WTC11 (cell line): ENCODE measurements around the gene UNC119B. TPM values are rescaled to one million over a fixed set of nuclear protein-coding genes. Genes with fewer than 3 reads are reported as not detected.

Experiments
- ATAC-seq: fragments of 200-7000 bp; cut with Tn5 transposase; 2 replicates; pipeline ENCODE4 v1.10.0; 2021; ENCODE audit warnings: mild to moderate bottlenecking, moderate library complexity
- CTCF ChIA-PET: fragments of 300-600 bp; sonication (Branson Sonifier 250); formaldehyde crosslinking; loops from one replicate; lab custom pipeline; 2021; ENCODE audit warnings: antibody characterized with exemption; lab: Charles Lee
- POLR2A ChIA-PET: fragments of 350-600 bp; sonication (Branson Sonifier 250); formaldehyde crosslinking; loops from one replicate; lab custom pipeline; 2021; ENCODE audit warnings: antibody characterized with exemption; lab: Charles Lee
- DNase-seq: peaks from one replicate; pipeline ENCODE4 v3.0.0; 2021; ENCODE audit warnings: low spot score
- H3K27ac Mint-ChIP-seq: 2 replicates; pipeline ENCODE4 v1.8.0; 2021; ENCODE audit warnings: mixed read lengths
- H3K27me3 Mint-ChIP-seq: 2 replicates; pipeline ENCODE4 v1.8.0; 2021; ENCODE audit warnings: low read depth, mild to moderate bottlenecking, moderate library complexity, mixed read lengths
- H3K36me3 Mint-ChIP-seq: 2 replicates; pipeline ENCODE4 v1.8.0; 2021; ENCODE audit warnings: mixed read lengths
- H3K4me1 Mint-ChIP-seq: 2 replicates; pipeline ENCODE4 v1.8.0; 2022; ENCODE audit warnings: mixed read lengths
- H3K4me3 Mint-ChIP-seq: 2 replicates; pipeline ENCODE4 v1.8.0; 2021; ENCODE audit warnings: mild to moderate bottlenecking, moderate library complexity, mixed read lengths
- H3K9me3 Mint-ChIP-seq: 2 replicates; pipeline ENCODE4 v1.8.0; 2021; ENCODE audit warnings: mixed read lengths
- AR ChIP-seq: fragments of 250-450 bp; sonication (Bioruptor Pico); IDR thresholded peaks from 2 replicates; pipeline ENCODE4 v1.9.0; 2021; ENCODE audit warnings: mild to moderate bottlenecking
- CTCF ChIP-seq: fragments of 200-600 bp; IDR thresholded peaks from 2 replicates; pipeline ENCODE4 v1.8.0; 2022; ENCODE audit warnings: antibody characterized with exemption
- ESRRA ChIP-seq: sonication (generic); formaldehyde crosslinking; IDR thresholded peaks from 2 replicates; pipeline ENCODE4 v1.8.1; 2022; ENCODE audit warnings: mild to moderate bottlenecking, missing genetic modification reagents, borderline replicate concordance
- ETV6 ChIP-seq: sonication (generic); formaldehyde crosslinking; IDR thresholded peaks from 2 replicates; pipeline ENCODE4 v1.8.1; 2022; ENCODE audit warnings: mild to moderate bottlenecking, missing genetic modification reagents
- GABPB1 ChIP-seq: sonication (generic); formaldehyde crosslinking; IDR thresholded peaks from 2 replicates; pipeline ENCODE4 v1.8.1; 2023; ENCODE audit warnings: mild to moderate bottlenecking, missing genetic modification reagents
- JUN ChIP-seq: sonication (generic); formaldehyde crosslinking; IDR thresholded peaks from 2 replicates; pipeline ENCODE4 v1.8.0; 2023; ENCODE audit warnings: mild to moderate bottlenecking, missing genetic modification reagents
- MXD4 ChIP-seq: fragments of 250-450 bp; sonication (Bioruptor Pico); IDR thresholded peaks from 2 replicates; pipeline ENCODE4 v1.8.0; 2021; ENCODE audit warnings: mild to moderate bottlenecking, moderate library complexity, borderline replicate concordance
- NFE2L1 ChIP-seq: sonication (generic); formaldehyde crosslinking; IDR thresholded peaks from 2 replicates; pipeline ENCODE4 v1.8.1; 2023; ENCODE audit warnings: missing genetic modification reagents
- OVOL2 ChIP-seq: fragments of 250-450 bp; sonication (Bioruptor Pico); IDR thresholded peaks from 2 replicates; pipeline ENCODE4 v1.9.0; 2021; ENCODE audit warnings: mild to moderate bottlenecking, borderline replicate concordance
- RELA ChIP-seq: sonication (generic); formaldehyde crosslinking; IDR thresholded peaks from 2 replicates; pipeline ENCODE4 v1.8.1; 2022; ENCODE audit warnings: missing genetic modification reagents, mild to moderate bottlenecking, borderline replicate concordance
- RORB ChIP-seq: fragments of 250-450 bp; sonication (Bioruptor Pico); IDR thresholded peaks from 2 replicates; pipeline ENCODE4 v1.9.0; 2021; ENCODE audit warnings: mild to moderate bottlenecking
- SP1 ChIP-seq: sonication (generic); formaldehyde crosslinking; conservative IDR thresholded peaks from 2 replicates; pipeline ENCODE4 v1.8.1; 2022; ENCODE audit warnings: missing genetic modification reagents
- TP53 ChIP-seq: sonication (generic); formaldehyde crosslinking; IDR thresholded peaks from 2 replicates; pipeline ENCODE4 v1.8.1; 2023; ENCODE audit warnings: mild to moderate bottlenecking, missing genetic modification reagents
- ZNF423 ChIP-seq: fragments of 250-450 bp; sonication (Bioruptor Pico); IDR thresholded peaks from 2 replicates; pipeline ENCODE4 v2.1.2; 2022; ENCODE audit warnings: mild to moderate bottlenecking, moderate library complexity
- total RNA-seq: library from RNA; stranded (reverse); gene quantifications from 3 replicates; pipeline ENCODE4 v1.2.3, GENCODE V29; 2021
- TF ChIP-seq, protein P1 (sequence below): fragments of 250-450 bp; sonication (Bioruptor Pico); IDR thresholded peaks from 2 replicates; pipeline ENCODE4 v1.9.0; 2021; ENCODE audit warnings: mild to moderate bottlenecking
- TF ChIP-seq, protein P2 (sequence below): sonication (generic); formaldehyde crosslinking; IDR thresholded peaks from 2 replicates; pipeline ENCODE4 v1.8.0; 2022; ENCODE audit warnings: mild to moderate bottlenecking, missing genetic modification reagents
- TF ChIP-seq, protein P3 (sequence below): fragments of 250-450 bp; sonication (Bioruptor Pico); IDR thresholded peaks from 2 replicates; pipeline ENCODE4 v1.9.0; 2021; ENCODE audit warnings: mild to moderate bottlenecking, borderline replicate concordance
- TF ChIP-seq, protein P4 (sequence below): sonication (generic); formaldehyde crosslinking; IDR thresholded peaks from 2 replicates; pipeline ENCODE4 v1.8.1; 2023; ENCODE audit warnings: mild to moderate bottlenecking, moderate library complexity, missing genetic modification reagents

The UNC119B gene
- total RNA-seq, 1 experiment from 2014 or later: 53.3 TPM

DNA sequence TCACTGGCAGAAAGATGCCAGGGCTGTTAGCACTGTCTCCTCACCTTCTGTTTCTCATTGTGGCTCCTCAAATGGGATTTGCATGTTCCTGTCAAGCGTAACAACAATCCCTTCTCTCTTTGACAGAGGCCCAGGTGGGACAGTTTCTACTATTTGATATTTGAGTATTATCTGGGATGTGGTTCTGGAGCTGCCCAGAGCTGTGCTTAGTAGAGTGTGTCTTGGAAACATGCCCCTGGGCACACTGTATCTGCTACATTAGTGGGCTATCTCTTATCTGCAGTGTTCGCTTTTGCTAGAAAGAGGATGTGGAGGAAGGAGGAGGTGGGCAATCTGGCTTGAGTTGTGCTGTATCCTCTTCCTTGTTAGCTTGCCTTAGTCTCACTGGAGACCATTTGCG lies 11.6 kb downstream of the UNC119B start:
- H3K4me1 Mint-ChIP-seq: peaks cover 13% of the 10 kb centered on the region
- ATAC-seq: no peak
- TF ChIP-seq ETV6: no peak
- TF ChIP-seq MXD4 (CRISPR knock-in tag): no peak
- TF ChIP-seq, protein P1, sequence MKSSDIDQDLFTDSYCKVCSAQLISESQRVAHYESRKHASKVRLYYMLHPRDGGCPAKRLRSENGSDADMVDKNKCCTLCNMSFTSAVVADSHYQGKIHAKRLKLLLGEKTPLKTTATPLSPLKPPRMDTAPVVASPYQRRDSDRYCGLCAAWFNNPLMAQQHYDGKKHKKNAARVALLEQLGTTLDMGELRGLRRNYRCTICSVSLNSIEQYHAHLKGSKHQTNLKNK (CRISPR knock-in tag): no peak
- TF ChIP-seq OVOL2 (CRISPR knock-in tag): no peak
- TF ChIP-seq TP53 (CRISPR knock-in tag): no peak
- no peak for TF ChIP-seq ZNF423 (CRISPR knock-in tag)
- TF ChIP-seq NFE2L1 (CRISPR knock-in tag): no peak
- no peak for TF ChIP-seq JUN
- no peak for TF ChIP-seq GABPB1
- TF ChIP-seq, protein P2, sequence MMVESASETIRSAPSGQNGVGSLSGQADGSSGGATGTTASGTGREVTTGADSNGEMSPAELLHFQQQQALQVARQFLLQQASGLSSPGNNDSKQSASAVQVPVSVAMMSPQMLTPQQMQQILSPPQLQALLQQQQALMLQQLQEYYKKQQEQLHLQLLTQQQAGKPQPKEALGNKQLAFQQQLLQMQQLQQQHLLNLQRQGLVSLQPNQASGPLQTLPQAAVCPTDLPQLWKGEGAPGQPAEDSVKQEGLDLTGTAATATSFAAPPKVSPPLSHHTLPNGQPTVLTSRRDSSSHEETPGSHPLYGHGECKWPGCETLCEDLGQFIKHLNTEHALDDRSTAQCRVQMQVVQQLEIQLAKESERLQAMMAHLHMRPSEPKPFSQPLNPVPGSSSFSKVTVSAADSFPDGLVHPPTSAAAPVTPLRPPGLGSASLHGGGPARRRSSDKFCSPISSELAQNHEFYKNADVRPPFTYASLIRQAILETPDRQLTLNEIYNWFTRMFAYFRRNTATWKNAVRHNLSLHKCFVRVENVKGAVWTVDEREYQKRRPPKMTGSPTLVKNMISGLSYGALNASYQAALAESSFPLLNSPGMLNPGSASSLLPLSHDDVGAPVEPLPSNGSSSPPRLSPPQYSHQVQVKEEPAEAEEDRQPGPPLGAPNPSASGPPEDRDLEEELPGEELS (CRISPR knock-in tag): no peak
- no peak for TF ChIP-seq RORB (CRISPR knock-in tag)
- no peak for TF ChIP-seq CTCF
- TF ChIP-seq SP1 (CRISPR knock-in tag): no peak
- TF ChIP-seq, protein P3, sequence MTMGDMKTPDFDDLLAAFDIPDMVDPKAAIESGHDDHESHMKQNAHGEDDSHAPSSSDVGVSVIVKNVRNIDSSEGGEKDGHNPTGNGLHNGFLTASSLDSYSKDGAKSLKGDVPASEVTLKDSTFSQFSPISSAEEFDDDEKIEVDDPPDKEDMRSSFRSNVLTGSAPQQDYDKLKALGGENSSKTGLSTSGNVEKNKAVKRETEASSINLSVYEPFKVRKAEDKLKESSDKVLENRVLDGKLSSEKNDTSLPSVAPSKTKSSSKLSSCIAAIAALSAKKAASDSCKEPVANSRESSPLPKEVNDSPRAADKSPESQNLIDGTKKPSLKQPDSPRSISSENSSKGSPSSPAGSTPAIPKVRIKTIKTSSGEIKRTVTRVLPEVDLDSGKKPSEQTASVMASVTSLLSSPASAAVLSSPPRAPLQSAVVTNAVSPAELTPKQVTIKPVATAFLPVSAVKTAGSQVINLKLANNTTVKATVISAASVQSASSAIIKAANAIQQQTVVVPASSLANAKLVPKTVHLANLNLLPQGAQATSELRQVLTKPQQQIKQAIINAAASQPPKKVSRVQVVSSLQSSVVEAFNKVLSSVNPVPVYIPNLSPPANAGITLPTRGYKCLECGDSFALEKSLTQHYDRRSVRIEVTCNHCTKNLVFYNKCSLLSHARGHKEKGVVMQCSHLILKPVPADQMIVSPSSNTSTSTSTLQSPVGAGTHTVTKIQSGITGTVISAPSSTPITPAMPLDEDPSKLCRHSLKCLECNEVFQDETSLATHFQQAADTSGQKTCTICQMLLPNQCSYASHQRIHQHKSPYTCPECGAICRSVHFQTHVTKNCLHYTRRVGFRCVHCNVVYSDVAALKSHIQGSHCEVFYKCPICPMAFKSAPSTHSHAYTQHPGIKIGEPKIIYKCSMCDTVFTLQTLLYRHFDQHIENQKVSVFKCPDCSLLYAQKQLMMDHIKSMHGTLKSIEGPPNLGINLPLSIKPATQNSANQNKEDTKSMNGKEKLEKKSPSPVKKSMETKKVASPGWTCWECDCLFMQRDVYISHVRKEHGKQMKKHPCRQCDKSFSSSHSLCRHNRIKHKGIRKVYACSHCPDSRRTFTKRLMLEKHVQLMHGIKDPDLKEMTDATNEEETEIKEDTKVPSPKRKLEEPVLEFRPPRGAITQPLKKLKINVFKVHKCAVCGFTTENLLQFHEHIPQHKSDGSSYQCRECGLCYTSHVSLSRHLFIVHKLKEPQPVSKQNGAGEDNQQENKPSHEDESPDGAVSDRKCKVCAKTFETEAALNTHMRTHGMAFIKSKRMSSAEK: no peak
- TF ChIP-seq ESRRA (CRISPR knock-in tag): no peak
- no peak for TF ChIP-seq RELA (CRISPR knock-in tag)
- TF ChIP-seq AR (CRISPR knock-in tag): no peak
- TF ChIP-seq, protein P4, sequence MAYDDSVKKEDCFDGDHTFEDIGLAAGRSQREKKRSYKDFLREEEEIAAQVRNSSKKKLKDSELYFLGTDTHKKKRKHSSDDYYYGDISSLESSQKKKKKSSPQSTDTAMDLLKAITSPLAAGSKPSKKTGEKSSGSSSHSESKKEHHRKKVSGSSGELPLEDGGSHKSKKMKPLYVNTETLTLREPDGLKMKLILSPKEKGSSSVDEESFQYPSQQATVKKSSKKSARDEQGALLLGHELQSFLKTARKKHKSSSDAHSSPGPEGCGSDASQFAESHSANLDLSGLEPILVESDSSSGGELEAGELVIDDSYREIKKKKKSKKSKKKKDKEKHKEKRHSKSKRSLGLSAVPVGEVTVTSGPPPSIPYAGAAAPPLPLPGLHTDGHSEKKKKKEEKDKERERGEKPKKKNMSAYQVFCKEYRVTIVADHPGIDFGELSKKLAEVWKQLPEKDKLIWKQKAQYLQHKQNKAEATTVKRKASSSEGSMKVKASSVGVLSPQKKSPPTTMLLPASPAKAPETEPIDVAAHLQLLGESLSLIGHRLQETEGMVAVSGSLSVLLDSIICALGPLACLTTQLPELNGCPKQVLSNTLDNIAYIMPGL (CRISPR knock-in tag): no peak
- H3K9me3 Mint-ChIP-seq: no peaks in the 10 kb centered on the region
- POLR2A ChIA-PET: no interaction called here
- CTCF ChIA-PET: no interaction called here
- peaks cover 4% of the 10 kb centered on the region; the same call in 1 of the 2 replicates for H3K27me3 Mint-ChIP-seq
- DNase-seq: no peak
- H3K27ac Mint-ChIP-seq: no peak overlapping the region
- H3K36me3 Mint-ChIP-seq: peaks cover 61% of the 10 kb centered on the region
- no peak overlapping the region for H3K4me3 Mint-ChIP-seq
